NOMO-1 (cell line): ENCODE measurements around the gene AXIN1.

Source experiments
- DNase-seq, 2 experiments: peaks; one replicate each; lab custom pipeline; 2025; ENCODE audit not compliant: unreplicated experiment in 2 of 2; lab: John Stamatoyannopoulos, UW

The AXIN1 gene

DNA sequence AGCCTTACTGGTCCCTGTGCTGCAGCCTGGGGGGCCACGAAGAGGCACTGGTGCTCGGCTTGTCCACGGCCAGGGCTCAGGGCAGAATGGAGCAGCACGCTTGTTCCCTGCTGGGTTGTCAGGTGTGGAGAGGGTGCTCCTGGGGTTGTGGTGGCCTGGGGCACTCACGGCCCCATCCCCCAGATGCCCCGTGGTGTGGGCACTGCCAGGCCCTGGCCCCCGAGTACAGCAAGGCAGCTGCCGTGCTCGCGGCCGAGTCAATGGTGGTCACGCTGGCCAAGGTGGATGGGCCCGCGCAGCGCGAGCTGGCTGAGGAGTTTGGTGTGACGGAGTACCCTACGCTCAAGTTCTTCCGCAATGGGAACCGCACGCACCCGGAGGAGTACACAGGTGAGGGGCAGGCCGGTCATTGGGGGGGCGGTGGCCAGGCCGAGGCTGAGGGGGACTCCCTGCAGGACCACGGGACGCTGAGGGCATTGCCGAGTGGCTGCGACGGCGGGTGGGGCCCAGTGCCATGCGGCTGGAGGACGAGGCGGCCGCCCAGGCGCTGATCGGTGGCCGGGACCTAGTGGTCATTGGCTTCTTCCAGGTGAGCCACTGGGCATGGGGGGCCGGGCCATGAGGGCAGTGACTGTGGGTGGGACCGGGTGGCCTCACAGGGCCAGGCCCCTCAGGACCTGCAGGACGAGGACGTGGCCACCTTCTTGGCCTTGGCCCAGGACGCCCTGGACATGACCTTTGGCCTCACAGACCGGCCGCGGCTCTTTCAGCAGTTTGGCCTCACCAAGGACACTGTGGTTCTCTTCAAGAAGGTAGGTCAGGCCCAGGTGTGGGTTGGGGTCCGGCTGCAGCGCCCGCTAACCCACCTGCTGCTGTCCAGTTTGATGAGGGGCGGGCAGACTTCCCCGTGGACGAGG lies 68.1 kb downstream of the AXIN1 start:
- no peak for DNase-seq

DNA sequence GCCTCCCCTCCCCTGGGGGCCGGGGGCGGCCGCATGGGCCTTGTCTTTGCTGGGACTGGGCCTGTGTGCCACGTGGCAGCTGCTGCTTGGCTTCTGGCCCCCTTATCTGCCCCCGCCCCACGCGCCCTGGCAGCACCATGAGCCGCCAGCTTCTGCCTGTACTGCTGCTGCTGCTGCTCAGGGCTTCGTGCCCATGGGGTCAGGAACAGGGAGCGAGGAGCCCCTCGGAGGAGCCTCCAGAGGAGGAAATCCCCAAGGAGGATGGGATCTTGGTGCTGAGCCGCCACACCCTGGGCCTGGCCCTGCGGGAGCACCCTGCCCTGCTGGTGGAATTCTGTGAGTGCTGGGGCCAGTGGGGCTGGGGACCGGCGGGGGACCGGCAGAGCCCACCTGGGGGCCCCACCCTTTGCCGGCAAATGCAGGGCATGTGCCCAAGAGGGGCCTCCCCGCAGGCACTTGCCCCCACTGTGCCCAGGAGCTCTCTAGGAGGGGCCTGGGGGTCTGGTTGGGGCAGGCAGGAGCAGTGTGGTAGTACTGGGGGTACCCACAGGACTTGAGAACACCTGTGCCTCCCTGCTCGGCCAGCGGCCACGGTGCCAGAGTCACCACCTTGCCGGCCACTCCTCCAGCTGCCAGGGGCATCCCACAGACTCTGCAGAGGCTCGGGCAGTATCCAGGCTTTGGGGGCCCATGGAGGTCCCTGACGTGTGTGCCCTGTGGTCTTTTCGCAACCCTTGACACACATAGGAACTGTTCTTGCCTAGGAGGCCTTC lies 69.3 kb downstream of the AXIN1 start, which contains the start of gene PDIA2:
PDIA2 (plus strand) TSS at position 132 of the 773 bp plus-strand sequence; CDS start at position 138, 6 bp downstream.
- no peak for DNase-seq

DNA sequence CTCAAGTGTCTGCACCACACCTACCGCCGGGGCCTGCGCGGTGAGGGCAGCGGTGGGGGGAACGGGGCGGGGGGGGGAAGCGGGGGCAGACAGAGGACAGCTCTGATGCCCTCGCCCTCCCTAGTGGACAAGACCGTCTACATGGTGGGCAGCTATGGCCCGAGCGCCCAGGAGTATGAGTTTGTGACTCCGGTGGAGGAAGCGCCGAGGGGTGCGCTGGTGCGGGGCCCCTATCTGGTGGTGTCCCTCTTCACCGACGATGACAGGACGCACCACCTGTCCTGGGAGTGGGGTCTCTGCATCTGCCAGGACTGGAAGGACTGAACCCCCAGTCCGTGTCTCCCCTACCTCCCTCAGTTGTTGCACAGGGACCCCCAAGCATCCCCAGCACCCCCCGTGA lies 70.0 kb downstream of the AXIN1 start:
- DNase-seq, result no peak

DNA sequence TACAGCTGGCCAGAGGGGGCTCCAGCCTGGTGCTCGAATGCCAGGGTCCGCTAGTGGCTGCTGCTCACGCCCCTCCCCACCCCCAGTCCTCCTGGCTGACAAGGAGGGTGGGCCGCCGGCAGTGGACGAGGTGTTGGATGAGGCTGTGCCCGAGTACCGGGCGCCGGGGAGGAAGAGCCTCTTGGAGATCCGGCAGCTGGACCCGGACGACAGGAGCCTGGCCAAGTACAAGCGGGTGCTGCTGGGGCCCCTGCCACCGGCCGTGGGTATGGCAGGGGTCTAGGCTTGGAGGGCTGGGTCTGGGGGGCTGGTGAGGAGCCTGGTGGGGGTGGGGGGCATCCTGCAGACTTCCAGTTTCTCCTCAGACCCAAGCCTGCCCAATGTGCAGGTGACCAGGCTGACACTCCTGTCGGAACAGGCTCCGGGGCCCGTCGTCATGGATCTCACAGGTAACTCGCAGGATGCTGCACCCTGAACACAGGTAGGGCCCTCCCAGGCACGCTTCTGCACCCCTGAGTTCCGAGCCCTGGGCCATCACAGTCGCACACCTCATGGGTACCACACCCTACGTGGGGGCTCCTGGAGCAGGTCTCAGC lies 70.8 kb downstream of the AXIN1 start:
- no peak for DNase-seq

DNA sequence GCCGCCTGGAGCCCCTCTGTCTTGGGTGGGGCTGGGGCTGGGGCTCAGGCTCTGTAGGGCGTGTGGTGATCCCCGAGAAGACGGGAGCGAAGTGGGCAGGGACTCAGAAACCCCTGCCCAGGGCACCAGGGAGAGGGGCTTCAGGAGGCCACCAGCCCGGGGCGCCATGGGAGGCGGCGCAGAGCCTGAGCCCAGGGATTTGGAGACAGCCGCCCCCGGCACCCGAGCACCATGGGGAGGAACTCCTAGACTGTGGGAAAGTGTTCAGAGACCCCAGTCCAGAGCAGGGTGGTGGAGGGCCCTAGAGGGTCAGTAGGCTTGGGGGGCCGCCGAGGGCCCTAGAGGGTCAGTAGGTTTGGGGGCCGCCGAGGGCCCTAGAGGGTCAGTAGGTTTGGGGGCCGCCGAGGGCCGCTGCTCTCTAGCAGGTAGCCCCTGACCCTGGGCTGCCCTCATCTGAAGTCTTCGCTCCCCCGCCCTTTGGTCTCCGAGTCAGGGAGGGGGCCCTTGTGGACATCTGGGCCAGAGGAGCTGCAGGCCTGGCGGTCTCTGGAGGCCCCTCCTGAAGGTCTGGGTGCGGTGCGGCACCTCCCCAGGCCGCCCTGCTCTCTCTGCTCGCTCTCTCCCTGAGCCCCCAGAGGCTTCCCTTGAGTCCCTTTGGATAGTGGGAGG lies 71.4 kb downstream of the AXIN1 start:
- no peak for DNase-seq

DNA sequence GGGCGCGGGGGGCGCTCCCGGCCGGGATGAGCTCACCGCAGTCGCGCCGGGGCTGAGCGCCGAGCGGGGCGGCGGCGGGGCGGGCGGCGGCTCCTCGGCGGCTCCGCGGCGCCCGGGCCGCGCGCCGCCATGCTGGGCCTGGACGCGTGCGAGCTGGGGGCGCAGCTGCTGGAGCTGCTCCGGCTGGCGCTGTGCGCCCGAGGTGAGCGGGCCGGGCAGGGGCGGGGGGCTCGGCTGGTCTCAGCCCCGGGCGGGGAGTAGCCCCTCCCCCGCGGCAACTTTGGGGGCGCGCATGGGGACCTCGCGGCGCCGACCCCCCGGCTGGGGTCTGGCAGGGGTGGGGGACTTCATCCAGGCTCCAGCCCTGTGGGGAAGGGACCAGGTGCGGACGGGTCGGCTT lies 72.0 kb downstream of the AXIN1 start, which contains the start of gene ARHGDIG:
ARHGDIG (plus strand) TSS at position 40 of the 400 bp plus-strand sequence; CDS start at position 130, 90 bp downstream.
- DNase-seq, result no peak

DNA sequence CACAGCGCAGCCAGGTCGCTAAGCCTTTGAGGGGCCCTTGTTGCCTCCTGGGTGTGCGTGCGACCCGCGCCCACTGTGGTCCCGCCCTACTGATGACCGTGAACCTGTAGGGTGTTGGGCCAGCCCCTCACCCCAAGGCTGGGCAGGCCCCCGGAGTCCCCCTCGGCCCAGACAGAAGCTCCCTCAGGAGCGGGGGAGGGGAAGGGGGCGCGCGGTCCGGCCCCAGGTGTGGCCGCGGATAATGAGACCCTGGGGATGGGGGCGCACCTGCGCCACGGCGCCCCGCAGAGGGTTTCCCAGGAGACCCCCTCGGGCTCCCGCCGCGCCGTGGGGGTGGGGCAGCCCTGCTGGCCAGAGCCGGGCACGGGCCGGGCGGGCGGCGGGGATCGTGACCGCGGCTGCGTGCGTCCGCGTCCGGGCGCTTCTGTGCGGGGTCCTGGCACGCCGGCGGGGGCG lies 72.5 kb downstream of the AXIN1 start:
- no peak for DNase-seq

DNA sequence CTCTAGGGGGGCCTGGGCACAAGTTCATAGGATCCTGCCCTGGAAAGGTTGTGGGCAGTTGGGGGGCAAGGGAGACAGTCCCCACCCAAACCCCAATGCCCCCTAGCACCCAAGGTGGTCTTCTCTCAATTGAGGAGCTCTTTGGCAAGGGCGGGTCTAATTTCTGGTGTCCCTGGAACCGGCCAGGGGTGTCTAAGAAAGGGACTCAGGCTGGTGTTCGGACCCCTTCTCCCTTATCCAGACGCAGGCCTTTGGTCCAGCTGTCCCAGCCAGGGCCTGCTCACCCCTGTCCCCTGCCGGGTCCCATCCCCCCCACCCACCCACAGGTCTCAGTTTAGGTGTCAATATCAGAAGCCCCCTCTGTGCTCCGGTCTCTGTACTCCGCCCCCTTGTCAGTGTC lies 73.0 kb downstream of the AXIN1 start:
- DNase-seq, result no peak

DNA sequence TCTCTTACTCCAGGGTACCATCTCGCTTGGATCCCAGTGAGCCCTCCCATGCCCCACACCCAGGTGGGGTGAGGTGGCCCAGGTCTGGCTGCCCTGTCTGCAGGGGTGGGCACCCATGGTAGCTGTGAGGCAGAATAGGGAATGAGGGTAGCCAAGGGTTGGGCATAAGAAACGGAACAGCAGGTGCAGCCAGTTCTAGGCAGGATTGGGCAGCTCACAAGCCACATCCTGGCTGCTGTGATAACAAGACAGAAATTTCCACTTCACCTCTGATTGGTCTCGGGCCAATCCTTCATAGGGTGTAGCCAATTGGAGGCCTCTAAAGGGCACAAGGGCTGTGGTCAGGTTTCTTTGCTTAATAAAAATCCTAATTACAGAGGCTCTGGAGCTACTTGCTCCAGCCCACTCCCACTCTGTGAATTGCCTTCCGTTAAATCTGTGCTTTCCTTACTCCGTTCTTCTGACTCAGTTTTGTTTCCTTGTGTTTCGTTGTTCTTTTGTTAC lies 73.6 kb downstream of the AXIN1 start:
- peak in 1 of 2 experiments; percentile 12 for DNase-seq

DNA sequence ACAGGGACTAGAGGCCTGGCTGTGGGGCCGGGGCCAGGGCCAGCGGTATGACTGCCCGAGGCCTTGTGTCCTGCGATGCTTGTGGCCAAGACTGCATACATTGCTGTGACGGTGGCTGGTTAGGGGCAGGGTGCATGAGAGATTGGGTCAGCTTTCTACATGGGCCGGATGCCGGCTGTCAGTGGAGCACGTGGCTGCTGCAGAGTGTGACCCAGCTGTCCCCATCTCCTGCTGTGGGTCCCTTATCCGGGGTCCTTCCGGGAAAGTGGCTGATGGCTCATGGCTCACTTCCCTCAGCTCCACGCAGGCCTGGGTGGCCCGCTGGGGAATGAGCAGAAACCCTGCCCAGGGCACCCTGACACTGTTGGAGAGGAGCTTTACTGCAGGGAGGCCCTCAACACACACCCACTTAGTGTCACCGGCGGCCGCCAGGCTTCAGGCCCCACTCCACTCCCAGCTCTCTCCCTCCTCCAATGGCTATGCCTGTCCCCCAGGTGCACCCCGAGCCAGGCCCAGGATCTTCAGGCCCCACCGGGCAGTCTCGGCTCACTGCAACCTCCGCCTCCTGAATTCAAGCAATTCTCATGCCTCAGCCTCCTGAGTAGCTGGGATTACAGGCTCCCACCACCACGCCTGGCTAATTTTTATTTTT lies 76.0 kb downstream of the AXIN1 start:
- DNase-seq, result no peak

DNA sequence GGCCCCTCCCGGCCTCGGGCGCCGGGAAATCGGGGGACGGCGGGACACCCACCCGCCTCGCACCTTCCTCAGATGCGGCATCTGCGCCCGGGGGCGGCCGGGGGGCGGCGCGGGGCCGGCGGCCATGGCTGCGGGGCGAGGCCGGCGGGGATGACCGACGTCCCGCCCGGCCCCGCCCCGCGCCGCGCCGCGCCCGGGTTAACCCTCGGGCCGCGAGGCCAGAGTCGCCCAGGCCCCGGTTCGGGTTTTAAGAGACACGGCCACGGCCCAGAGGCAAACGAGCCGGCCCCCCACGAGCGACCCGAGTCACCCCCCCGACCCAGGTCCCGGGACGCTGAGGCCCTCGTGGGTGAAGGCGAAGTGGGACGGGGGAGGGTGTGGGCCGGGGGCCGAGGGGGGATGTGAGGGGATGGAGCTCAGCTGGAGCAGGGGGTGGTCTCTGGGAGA lies 76.7 kb downstream of the AXIN1 start, which contains the start of gene RGS11:
RGS11 (minus strand) TSS at position 159 of the 447 bp plus-strand sequence; CDS start at position 126, 33 bp downstream.
- DNase-seq, result no peak

DNA sequence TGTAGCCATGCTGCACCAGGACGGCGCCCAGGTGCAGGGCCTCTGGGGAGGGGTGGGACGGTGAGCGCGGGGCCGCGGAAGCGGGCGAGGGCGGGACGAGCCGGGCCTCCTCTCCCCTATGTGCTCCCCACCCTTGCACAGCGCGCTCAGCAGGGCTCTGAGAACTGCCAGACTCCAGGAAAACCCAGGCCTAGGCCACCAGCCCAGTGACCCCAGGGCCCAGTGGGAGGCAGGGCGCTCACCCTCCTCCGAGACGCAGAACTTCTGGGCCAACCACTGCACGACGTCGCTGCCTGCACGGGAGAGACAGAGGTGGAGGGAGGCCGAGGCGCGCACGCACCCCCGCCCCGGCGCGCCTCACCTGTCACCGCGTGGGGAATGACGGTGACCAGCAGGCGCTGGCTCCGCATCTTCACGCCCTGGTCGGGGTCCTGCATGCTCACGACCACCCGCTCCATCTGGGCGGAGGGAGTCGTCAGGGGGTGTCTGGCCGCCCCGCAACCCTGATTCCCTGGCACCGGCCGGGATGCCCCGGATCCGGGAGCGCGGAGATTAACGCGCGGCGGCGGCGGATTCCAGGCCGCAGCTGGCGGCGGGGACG lies 77.4 kb downstream of the AXIN1 start:
- no peak for DNase-seq

DNA sequence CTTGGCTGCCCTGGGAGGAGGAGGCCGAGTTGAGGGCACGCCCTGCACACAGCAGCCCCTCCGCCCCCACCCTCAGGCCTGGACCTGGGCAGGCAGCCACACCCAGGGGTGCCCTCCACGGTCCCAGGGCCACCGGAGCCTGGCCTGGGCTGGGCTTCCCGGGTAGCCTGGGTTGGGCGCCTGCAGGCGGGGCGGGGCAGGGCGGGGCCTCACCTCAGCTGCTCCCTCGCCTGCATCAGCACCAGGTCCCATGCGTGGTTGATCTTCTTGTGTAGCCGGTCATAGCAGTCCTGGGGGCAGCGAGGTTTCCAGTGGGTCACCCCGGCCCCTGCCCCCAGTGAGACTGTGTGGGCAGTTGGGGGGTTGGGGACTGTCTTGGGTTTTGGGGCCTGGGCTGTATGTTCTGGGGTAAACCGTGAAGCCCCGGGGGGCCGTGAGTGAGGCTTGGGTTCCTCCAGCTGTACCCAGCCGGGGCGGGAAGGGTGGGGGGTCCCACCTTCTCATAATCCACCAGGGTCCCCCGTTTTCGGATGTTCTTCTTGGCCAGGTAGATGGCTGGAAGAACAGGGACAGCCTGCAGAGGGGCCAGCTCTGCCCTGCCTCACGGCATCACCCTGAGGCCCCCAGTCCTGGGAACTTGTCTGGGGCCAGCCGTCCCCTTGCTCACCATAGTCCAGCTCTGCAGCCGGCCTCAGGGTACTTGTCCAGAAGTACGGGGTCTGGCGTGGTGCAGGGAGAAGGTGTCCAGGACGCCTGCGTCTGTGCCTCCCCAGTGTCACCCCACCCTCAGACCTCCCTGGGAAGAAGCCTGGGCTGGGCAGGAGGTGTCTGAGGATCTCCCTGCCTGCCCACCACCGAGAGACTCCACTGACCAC lies 78.7 kb downstream of the AXIN1 start:
- no peak for DNase-seq

DNA sequence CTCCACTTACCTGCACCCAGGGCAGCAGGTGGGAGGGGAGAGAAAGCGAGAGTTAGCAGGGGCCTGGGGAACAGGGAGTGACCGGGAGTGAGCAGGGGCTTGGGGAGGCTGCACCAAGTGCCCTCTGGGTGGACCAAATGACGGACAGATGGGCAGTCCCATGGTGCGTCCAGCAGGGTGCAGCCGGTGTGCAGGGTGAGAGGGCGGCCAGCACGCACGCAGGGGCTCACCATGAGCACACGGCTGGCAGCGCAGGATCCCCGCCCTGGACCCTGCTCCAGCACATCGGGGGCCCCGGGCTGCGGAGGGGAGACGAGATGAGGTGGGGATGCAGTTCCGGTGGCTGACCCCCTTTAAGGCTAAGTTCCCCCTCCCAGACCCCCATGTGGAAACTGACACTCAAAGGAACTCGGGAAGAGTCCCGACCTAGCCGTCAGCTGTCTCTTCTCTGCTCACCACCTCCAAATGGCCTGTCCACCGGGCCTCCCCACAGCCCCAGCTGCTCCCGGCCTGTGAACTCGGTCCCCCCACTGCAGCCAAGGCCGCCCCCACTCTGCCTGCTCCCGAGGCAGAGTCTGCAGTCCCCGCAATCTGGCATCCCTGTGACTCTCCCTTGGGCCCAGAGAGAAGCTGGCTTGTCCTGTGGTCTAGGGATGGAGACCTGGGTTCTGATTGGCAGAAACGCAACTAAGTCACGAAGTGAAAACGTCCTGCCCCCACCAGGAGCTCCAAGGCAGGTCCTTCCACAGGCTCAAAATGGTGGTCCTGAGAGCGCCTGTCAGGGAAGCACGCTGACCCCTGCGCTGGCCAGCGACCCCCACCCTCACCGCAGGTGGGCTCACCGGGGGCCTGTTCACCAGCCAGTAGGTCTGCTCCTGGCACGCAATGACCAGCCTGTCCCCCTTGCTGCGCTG lies 79.6 kb downstream of the AXIN1 start:
- no peak for DNase-seq

DNA sequence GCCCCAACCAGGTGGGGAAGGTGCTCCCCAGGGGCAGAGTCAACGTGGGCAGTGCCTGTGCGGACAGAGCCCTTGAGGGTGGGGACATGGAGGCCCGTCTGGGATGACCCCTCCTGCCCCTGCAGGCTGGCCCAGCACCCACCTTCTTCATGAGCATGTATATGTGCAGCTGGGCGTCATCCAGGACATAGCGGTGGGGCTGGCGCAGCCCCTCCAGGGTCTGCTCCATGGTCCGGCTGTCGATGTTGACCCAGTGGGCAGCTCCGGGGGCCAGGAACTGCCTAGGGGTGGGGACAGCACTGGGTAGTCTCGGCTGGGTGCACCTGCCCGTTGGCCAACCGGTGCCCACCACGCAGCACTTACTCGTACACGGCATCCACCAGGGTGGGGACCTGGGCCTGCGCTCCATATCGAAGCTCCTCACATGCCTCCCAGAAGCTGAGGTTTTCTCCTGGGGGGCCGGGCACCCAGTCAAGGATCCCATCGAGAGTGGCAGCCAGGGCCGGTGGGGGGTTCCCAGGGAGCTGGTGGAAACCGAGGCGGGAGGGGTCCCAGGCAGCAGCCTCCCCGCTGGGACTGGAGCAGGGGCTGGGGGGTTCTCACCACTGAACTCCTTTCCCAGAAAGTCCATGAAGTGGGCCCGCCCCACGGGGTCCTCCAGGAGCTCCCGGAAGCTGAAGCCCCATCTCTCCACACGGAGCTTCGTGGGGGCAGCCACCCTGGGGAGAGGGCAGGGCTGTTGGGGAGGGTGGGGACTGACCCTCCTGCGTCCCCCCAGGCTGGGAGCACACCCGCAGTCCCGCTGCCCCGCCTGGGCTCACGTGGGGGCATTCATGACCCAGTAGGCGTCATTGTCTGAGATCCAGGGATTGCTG lies 81.9 kb downstream of the AXIN1 start:
- DNase-seq, result no peak

DNA sequence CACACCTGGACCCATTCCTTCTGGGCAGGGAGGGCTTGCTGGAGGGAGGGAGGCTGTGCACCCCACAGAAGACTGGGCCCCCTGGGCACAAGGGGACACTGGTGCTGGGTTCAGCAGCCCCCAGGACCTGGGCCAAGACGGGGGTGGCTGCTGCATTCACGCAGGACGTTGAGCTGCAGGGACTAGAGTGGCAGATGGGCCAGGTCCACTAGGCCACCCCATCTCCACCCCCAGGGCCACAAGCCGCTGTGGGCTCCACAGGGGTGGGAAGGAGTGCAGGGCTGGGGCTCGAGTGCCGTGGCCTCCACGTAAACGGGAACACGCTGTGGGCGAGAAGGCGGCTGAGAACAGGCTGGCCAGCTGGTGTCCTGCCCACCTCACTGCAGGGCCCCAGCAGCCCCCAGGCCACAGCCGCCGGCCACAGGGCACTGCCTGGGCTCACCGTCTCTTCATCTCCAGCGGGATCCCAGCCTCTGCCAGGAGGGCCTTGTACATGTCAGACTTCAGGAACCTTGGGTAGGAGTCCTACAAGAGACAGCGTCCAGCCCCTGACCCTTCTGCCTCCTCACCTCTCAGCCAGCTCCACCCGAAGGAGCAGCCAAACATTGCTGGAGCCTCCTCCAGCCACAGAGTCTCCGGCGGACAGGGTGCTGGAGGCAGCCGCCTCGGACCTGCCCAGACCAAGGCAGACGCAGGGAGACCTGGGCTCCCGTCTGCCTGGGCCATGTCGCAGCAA lies 83.3 kb downstream of the AXIN1 start:
- DNase-seq, result no peak
